Trophoblast cell (in vitro differentiated cells and primary cell): Measurements from ENCODE around the gene CEP192.
"Not testable (repeated sequence)": the region's sequence is repeated elsewhere in the genome, so short reads cannot be mapped to it uniquely, and the experiment has no call there.

Experiments used
- DNase-seq, 2 donors: peaks; one replicate each; pipeline ENCODE4 v3.0.0-alpha.2; 2016
- H2AFZ ChIP-seq: 2 replicates; pipeline ENCODE4 v1.6.1; 2013; ENCODE audit warnings: low read length, moderate library complexity, mild to moderate bottlenecking; ENCODE audit not compliant: insufficient read depth, poor library complexity
- H2AK5ac ChIP-seq: 2 replicates; pipeline ENCODE4 v1.6.1; 2013; ENCODE audit warnings: mild to moderate bottlenecking, low read length
- H2BK120ac ChIP-seq: 2 replicates; pipeline ENCODE4 v1.6.1; 2013; ENCODE audit warnings: low read length, mild to moderate bottlenecking, moderate library complexity; ENCODE audit not compliant: insufficient read depth, poor library complexity
- H2BK12ac ChIP-seq: 2 replicates; pipeline ENCODE4 v1.6.1; 2013; ENCODE audit warnings: mild to moderate bottlenecking, low read length, moderate library complexity
- H2BK5ac ChIP-seq: 2 replicates; pipeline ENCODE4 v1.6.1; 2013; ENCODE audit warnings: low read length, low read depth, moderate library complexity, mild to moderate bottlenecking; ENCODE audit not compliant: poor library complexity
- H3K14ac ChIP-seq: 2 replicates; pipeline ENCODE4 v1.6.1; 2013; ENCODE audit warnings: mild to moderate bottlenecking, low read length
- H3K18ac ChIP-seq: 2 replicates; pipeline ENCODE4 v1.6.1; 2013; ENCODE audit warnings: mild to moderate bottlenecking, low read length
- H3K23ac ChIP-seq: 2 replicates; pipeline ENCODE4 v1.6.1; 2013; ENCODE audit warnings: low read length
- H3K27ac ChIP-seq: 2 replicates; pipeline ENCODE4 v1.5.1; 2013; ENCODE audit warnings: low read depth, mild to moderate bottlenecking, inconsistent platforms, low read length, moderate library complexity
- H3K27me3 ChIP-seq: 2 replicates; pipeline ENCODE4 v1.6.1; 2013; ENCODE audit warnings: inconsistent platforms, mild to moderate bottlenecking, low read length, moderate library complexity; ENCODE audit not compliant: insufficient read depth
- H3K36me3 ChIP-seq, 2 experiments: 1 replicate in 1 of 2; 2 replicates in 1 of 2; pipeline ENCODE4 v1.6.1; 2013; ENCODE audit warnings: low read length in 2 of 2, mild to moderate bottlenecking in 2 of 2, moderate library complexity in 1 of 2; ENCODE audit not compliant: insufficient read depth in 2 of 2, control insufficient read depth in 1 of 2
- H3K4ac ChIP-seq: 2 replicates; pipeline ENCODE4 v1.6.1; 2013; ENCODE audit warnings: low read depth, mild to moderate bottlenecking, low read length, moderate library complexity
- H3K4me1 ChIP-seq, 2 experiments: 1 replicate in 1 of 2; 2 replicates in 1 of 2; pipeline ENCODE4 v1.6.1; 2013; ENCODE audit warnings: low read length in 2 of 2, mild to moderate bottlenecking in 2 of 2, moderate library complexity in 1 of 2; ENCODE audit not compliant: insufficient read depth in 2 of 2, control insufficient read depth in 1 of 2
- H3K4me2 ChIP-seq: 2 replicates; pipeline ENCODE4 v1.6.1; 2013; ENCODE audit warnings: inconsistent platforms, mild to moderate bottlenecking, low read length, moderate library complexity
- H3K4me3 ChIP-seq: 2 replicates; pipeline ENCODE4 v1.5.1; 2013; ENCODE audit warnings: mild to moderate bottlenecking, low read depth, low read length, inconsistent platforms
- H3K79me1 ChIP-seq: one replicate; pipeline ENCODE4 v1.6.1; 2013; ENCODE audit warnings: low read length
- H3K79me2 ChIP-seq: 2 replicates; pipeline ENCODE4 v1.6.1; 2013; ENCODE audit warnings: low read length, mild to moderate bottlenecking; ENCODE audit not compliant: control insufficient read depth, insufficient read depth, poor library complexity
- H3K9ac ChIP-seq: 2 replicates; pipeline ENCODE4 v1.6.1; 2013; ENCODE audit warnings: mild to moderate bottlenecking, low read length
- H3K9me3 ChIP-seq: 2 replicates; pipeline ENCODE4 v1.6.1; 2013; ENCODE audit warnings: low read depth, mild to moderate bottlenecking, control low read depth, inconsistent platforms, low read length; ENCODE audit not compliant: insufficient read depth
- H4K12ac ChIP-seq: 2 replicates; pipeline ENCODE4 v1.6.1; 2013; ENCODE audit warnings: low read depth, mild to moderate bottlenecking, low read length, moderate library complexity
- H4K8ac ChIP-seq: 2 replicates; pipeline ENCODE4 v1.6.1; 2013; ENCODE audit warnings: low read depth, mild to moderate bottlenecking, low read length, moderate library complexity
- H4K91ac ChIP-seq: one replicate; pipeline ENCODE4 v1.6.1; 2013; ENCODE audit warnings: low read depth, mild to moderate bottlenecking, low read length, moderate library complexity
- WGBS: extraction: QIAGEN DNeasy Blood & Tissue Kit; methylation state at CpG from one replicate; pipeline ENCODE4 v1.1.7; 2013; ENCODE audit warnings: missing lambda C conversion rate; ENCODE audit not compliant: insufficient read length, insufficient coverage; ENCODE audit errors: extremely low coverage; 5-methylcytosine and 5-hydroxymethylcytosine counted together

Gene CEP192

GRCh38 chr18:12980065-12980464, 11.1 kb upstream of the CEP192 start:
- not testable (repeated sequence) for H2AFZ ChIP-seq, H4K91ac ChIP-seq, H2BK12ac ChIP-seq, H3K27ac ChIP-seq, H3K27me3 ChIP-seq, H3K18ac ChIP-seq, DNase-seq, H3K4me2 ChIP-seq, H4K8ac ChIP-seq, H4K12ac ChIP-seq, H3K14ac ChIP-seq, H2BK5ac ChIP-seq, H3K79me2 ChIP-seq, H3K23ac ChIP-seq, H3K9ac ChIP-seq, H3K4me3 ChIP-seq, H3K79me1 ChIP-seq, H2AK5ac ChIP-seq, H2BK120ac ChIP-seq, H3K4me1 ChIP-seq, H3K4ac ChIP-seq, H3K9me3 ChIP-seq
- whole genome bisulfite sequencing = no CpG with 5 or more reads among the region's 34 CpGs
- H3K36me3 ChIP-seq = peaks cover 13 to 19% of the 10 kb centered on the region in 2 experiments

GRCh38 chr18:12989397-12990122, 1.6 kb upstream of the CEP192 start:
- Histone ChIP-seq H3K4me3 (no peak overlapping the region), H3K14ac (no peak overlapping the region), H3K23ac (no peak overlapping the region), H3K9ac (no peak overlapping the region), H3K27me3 (no peaks in the 10 kb centered on the region), H4K91ac (no peak overlapping the region), H2BK5ac (no peak overlapping the region), H2BK120ac (no peak overlapping the region), H4K8ac (no peak overlapping the region), H3K18ac (no peak overlapping the region), H3K9me3 (no peaks in the 10 kb centered on the region), H3K4me2 (no peak overlapping the region), H3K27ac (no peak overlapping the region), H3K79me1 (peaks cover 6% of the 10 kb centered on the region), H4K12ac (no peak overlapping the region), H3K79me2 (peaks cover 9% of the 10 kb centered on the region), H2BK12ac (no peak overlapping the region), H3K4me1 (peaks cover 7 to 9% of the 10 kb centered on the region in 2 experiments), H3K4ac (no peak overlapping the region), H2AK5ac (no peak overlapping the region), H3K36me3 (peaks cover 4% of the 10 kb centered on the region in 2 experiments), H2AFZ (no peak overlapping the region)
- WGBS = no CpG with 5 or more reads among the region's 8 CpGs
- DNase-seq = no peak

- Histone ChIP-seq H3K23ac (peak overlapping the region; percentile 14), H4K91ac (no peak overlapping the region), H3K36me3 (peaks cover 3% of the 10 kb centered on the region in 2 experiments), H3K27ac (no peak overlapping the region), H2AFZ (no peak overlapping the region), H2AK5ac (peak overlapping the region; percentile 0), H3K4me3 (peak overlapping the region; percentile 55), H3K9ac (no peak overlapping the region), H3K4ac (no peak overlapping the region), H3K79me2 (peaks cover 9% of the 10 kb centered on the region), H3K79me1 (peaks cover 6% of the 10 kb centered on the region), H3K4me2 (peak overlapping the region; percentile 61), H2BK5ac (no peak overlapping the region), H4K8ac (peak overlapping the region; percentile 7), H3K27me3 (no peaks in the 10 kb centered on the region), H3K14ac (no peak overlapping the region), H3K4me1 (peaks cover 7 to 9% of the 10 kb centered on the region in 2 experiments), H2BK120ac (no peak overlapping the region), H4K12ac (peak overlapping the region; percentile 2), H2BK12ac (no peak overlapping the region), H3K9me3 (no peaks in the 10 kb centered on the region), H3K18ac (no peak overlapping the region)
- DNase-seq = no peak
- no CpG with 5 or more reads among the region's 2 CpGs for WGBS
These were observed 1.1 kb upstream of the CEP192 start for GRCh38 chr18:12990123-12990475.

- Histone ChIP-seq H3K36me3 (peaks cover 2 to 4% of the 10 kb centered on the region in 2 experiments), H4K8ac (peak overlapping the region; percentile 7), H3K23ac (no peak overlapping the region), H3K27me3 (no peaks in the 10 kb centered on the region), H3K9me3 (no peaks in the 10 kb centered on the region), H3K4me3 (peak overlapping the region; percentile 75), H2AK5ac (no peak overlapping the region), H3K79me1 (peaks cover 6% of the 10 kb centered on the region), H2AFZ (peak overlapping the region; percentile 37), H4K91ac (peak overlapping the region; percentile 45), H2BK5ac (peak overlapping the region; percentile 45), H3K79me2 (peaks cover 9% of the 10 kb centered on the region), H2BK12ac (no peak overlapping the region), H3K14ac (peak overlapping the region; percentile 49), H3K18ac (no peak overlapping the region), H2BK120ac (no peak overlapping the region), H3K4me1 (peaks cover 7 to 9% of the 10 kb centered on the region in 2 experiments), H4K12ac (peak overlapping the region; percentile 2), H3K4ac (peak overlapping the region; percentile 7), H3K9ac (peak overlapping the region; percentile 72), H3K27ac (peak overlapping the region; percentile 75), H3K4me2 (peak overlapping the region; percentile 61)
- DNase-seq = peak; percentile 4 to 45
- no CpG with 5 or more reads among the region's 11 CpGs for WGBS
These were observed 558 bp upstream of the CEP192 start for GRCh38 chr18:12990641-12990966.
